ENCODE data around the gene KLK1. TPM values are rescaled to one million over a fixed set of nuclear protein-coding genes. Genes with fewer than 3 reads are reported as not detected.
A peak's percentile ranks its signal among the peaks of the same experiment; 100 is the strongest.
"Not testable (repeated sequence)": the region's sequence is repeated elsewhere in the genome, so short reads cannot be mapped to it uniquely, and the experiment has no call there.

KLK1 gene
- total and polyA plus RNA-seq, 3 donors from 2014 or later = 0.43 to 2.7 (median 1.2) TPM

- no peaks in the 10 kb centered on the region for H3K9me3 ChIP-seq
- peak overlapping the region in 1 of 2 donors; percentile 3 for H3K4me3 ChIP-seq
- H3K36me3 ChIP-seq (ENCODE audit: low read depth, missing control alignments) = no peaks in the 10 kb centered on the region
- 39 to 45% methylated on average over 2 of the region's 2 CpGs for WGBS, 2 donors
- no peak overlapping the region for H3K27ac ChIP-seq
- intact Hi-C loops (cut with DNase I; ENCODE audit: low total_unique reads) = no loop called here
- H3K4me1 ChIP-seq = no peaks in the 10 kb centered on the region
- no peaks in the 10 kb centered on the region for H3K27me3 ChIP-seq
- DNase-seq = no peak
- TF ChIP-seq, protein P1, sequence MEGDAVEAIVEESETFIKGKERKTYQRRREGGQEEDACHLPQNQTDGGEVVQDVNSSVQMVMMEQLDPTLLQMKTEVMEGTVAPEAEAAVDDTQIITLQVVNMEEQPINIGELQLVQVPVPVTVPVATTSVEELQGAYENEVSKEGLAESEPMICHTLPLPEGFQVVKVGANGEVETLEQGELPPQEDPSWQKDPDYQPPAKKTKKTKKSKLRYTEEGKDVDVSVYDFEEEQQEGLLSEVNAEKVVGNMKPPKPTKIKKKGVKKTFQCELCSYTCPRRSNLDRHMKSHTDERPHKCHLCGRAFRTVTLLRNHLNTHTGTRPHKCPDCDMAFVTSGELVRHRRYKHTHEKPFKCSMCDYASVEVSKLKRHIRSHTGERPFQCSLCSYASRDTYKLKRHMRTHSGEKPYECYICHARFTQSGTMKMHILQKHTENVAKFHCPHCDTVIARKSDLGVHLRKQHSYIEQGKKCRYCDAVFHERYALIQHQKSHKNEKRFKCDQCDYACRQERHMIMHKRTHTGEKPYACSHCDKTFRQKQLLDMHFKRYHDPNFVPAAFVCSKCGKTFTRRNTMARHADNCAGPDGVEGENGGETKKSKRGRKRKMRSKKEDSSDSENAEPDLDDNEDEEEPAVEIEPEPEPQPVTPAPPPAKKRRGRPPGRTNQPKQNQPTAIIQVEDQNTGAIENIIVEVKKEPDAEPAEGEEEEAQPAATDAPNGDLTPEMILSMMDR (IDR thresholded peaks at IDR 0.05) = no peak
- no peak for TF ChIP-seq POLR2A (IDR thresholded peaks at IDR 0.05)
Observed at GRCh38 chr19:50772476-50772875, 51.1 kb downstream of the KLK1 start.

- TF ChIP-seq, protein P1 (IDR thresholded peaks at IDR 0.05) = no peak
- TF ChIP-seq POLR2A (IDR thresholded peaks at IDR 0.05) = no peak
- Histone ChIP-seq H3K27ac (no peak overlapping the region), H3K36me3 (ENCODE audit: low read depth, missing control alignments) (no peaks in the 10 kb centered on the region), H3K4me1 (no peaks in the 10 kb centered on the region), H3K4me3 (no peak overlapping the region), H3K9me3 (no peaks in the 10 kb centered on the region), H3K27me3 (no peaks in the 10 kb centered on the region)
- intact Hi-C loops (cut with DNase I; ENCODE audit: low total_unique reads) = no loop called here
- no peak for DNase-seq
- WGBS, 2 donors = 51 to 59% methylated on average over 13 of the region's 13 CpGs
Observed at GRCh38 chr19:50770888-50771287, 52.7 kb downstream of the KLK1 start.

DNA sequence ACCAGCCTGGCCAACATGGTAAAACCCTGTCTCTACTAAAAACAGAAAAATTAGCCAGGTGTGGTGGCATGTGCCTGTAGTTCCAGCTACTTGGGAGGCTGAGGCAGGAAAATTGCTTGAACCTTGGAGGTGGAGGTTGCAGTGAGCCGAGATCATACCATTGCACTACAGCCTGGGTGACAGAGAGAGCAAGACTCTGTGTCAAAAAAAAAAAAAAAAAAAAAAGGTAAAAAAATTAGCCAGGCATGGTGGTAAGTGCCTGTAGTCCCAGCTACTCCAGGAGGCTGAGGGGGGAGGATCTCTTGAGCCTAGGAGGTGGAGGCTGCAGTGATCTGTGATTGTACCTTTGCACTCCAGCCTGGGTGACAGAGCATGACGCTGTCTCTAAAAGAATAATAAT, 53.4 kb downstream of the KLK1 start, which contains the start of gene GPR32:
Gene GPR32 (plus strand): TSS at position 301 of the 400 bp plus-strand sequence. CDS start 137 bp downstream, outside the sequence.
- DNase-seq; H3K27ac ChIP-seq; H3K36me3 ChIP-seq (ENCODE audit: low read depth, missing control alignments); intact Hi-C loops (cut with DNase I; ENCODE audit: low total_unique reads); H3K4me3 ChIP-seq; H3K27me3 ChIP-seq; H3K4me1 ChIP-seq; H3K9me3 ChIP-seq: not testable (repeated sequence)
- 81% methylated on average over 2 of the region's 2 CpGs for WGBS, 2 donors

Small RNAs within 50 kb of the gene (small RNA-seq; reads per million reads assigned to genes)
- gene SNORD88A (280 to 343 reads per million in 2 donors), gene SNORD88B (0 reads per million in 2 donors), gene SNORD88C (0 reads per million in 2 donors)

Other genes starting within 250 kb of the KLK1 start
- gene SYT3, start 183.9 kb downstream of the KLK1 start, total RNA-seq = 1 to 10 TPM; 2.5 to 5.5 TPM
- gene SYT3, start 183.9 kb downstream of the KLK1 start, polyA plus RNA-seq (ENCODE audit: insufficient read depth, low read depth, low replicate concordance) = 3.3 TPM
- gene C19orf81, start 174.3 kb downstream of the KLK1 start, total RNA-seq = 10 to 100 TPM in 1 of 2 donors, 1 to 10 TPM in 1; 5.4 to 10.2 TPM
- 11.7 TPM for gene C19orf81, start 174.3 kb downstream of the KLK1 start, polyA plus RNA-seq (ENCODE audit: insufficient read depth, low read depth, low replicate concordance)
- 1 to 10 TPM; 4.5 to 5.4 TPM for gene SHANK1, start 104.0 kb downstream of the KLK1 start, total RNA-seq
- gene SHANK1, start 104.0 kb downstream of the KLK1 start, polyA plus RNA-seq (ENCODE audit: insufficient read depth, low read depth, low replicate concordance) = 4.1 TPM
- 10 to 100 TPM; 14.3 to 20.6 TPM for gene CLEC11A, start 100.4 kb downstream of the KLK1 start, total RNA-seq
- 16.9 TPM for gene CLEC11A, start 100.4 kb downstream of the KLK1 start, polyA plus RNA-seq (ENCODE audit: insufficient read depth, low read depth, low replicate concordance)
- gene GPR32, start 53.3 kb downstream of the KLK1 start, total RNA-seq = not detected
- gene GPR32, start 53.3 kb downstream of the KLK1 start, polyA plus RNA-seq (ENCODE audit: insufficient read depth, low read depth, low replicate concordance) = not detected
- gene ACP4, start 33.4 kb downstream of the KLK1 start, total RNA-seq = 1 to 10 TPM in 1 of 2 donors, under 1 TPM in 1; 0.43 to 1.9 TPM
- gene ACP4, start 33.4 kb downstream of the KLK1 start, polyA plus RNA-seq (ENCODE audit: insufficient read depth, low read depth, low replicate concordance) = 4.0 TPM
- 1 to 10 TPM; 5.5 to 9.0 TPM for gene KLK15, start 9.8 kb upstream of the KLK1 start, total RNA-seq
- 7.4 TPM for gene KLK15, start 9.8 kb upstream of the KLK1 start, polyA plus RNA-seq (ENCODE audit: insufficient read depth, low read depth, low replicate concordance)
- gene KLK3, start 31.1 kb upstream of the KLK1 start, total RNA-seq = under 1 TPM; 0.63 to 0.81 TPM
- gene KLK3, start 31.1 kb upstream of the KLK1 start, polyA plus RNA-seq (ENCODE audit: insufficient read depth, low read depth, low replicate concordance) = 1.3 TPM
- gene KLK2, start 49.7 kb upstream of the KLK1 start, total RNA-seq = 10 to 100 TPM; 19.3 to 38.3 TPM
- gene KLK2, start 49.7 kb upstream of the KLK1 start, polyA plus RNA-seq (ENCODE audit: insufficient read depth, low read depth, low replicate concordance) = 30.7 TPM
- under 1 TPM; 0.31 to 0.55 TPM for gene KLK4, start 87.6 kb upstream of the KLK1 start, total RNA-seq
- gene KLK4, start 87.6 kb upstream of the KLK1 start, polyA plus RNA-seq (ENCODE audit: insufficient read depth, low read depth, low replicate concordance) = 2.9 TPM
- gene KLK5, start 129.3 kb upstream of the KLK1 start, total RNA-seq = 10 to 100 TPM in 1 of 2 donors, 1 to 10 TPM in 1; 5.6 to 13.9 TPM
- 25.4 TPM for gene KLK5, start 129.3 kb upstream of the KLK1 start, polyA plus RNA-seq (ENCODE audit: insufficient read depth, low read depth, low replicate concordance)
- under 1 TPM; 0.37 to 0.71 TPM for gene KLK6, start 145.8 kb upstream of the KLK1 start, total RNA-seq
- gene KLK6, start 145.8 kb upstream of the KLK1 start, polyA plus RNA-seq (ENCODE audit: insufficient read depth, low read depth, low replicate concordance) = 0.63 TPM
- gene KLK7, start 160.1 kb upstream of the KLK1 start, total RNA-seq = under 1 TPM; 0.71 to 0.93 TPM
- gene KLK7, start 160.1 kb upstream of the KLK1 start, polyA plus RNA-seq (ENCODE audit: insufficient read depth, low read depth, low replicate concordance) = 0.45 TPM
- gene KLK8, start 177.8 kb upstream of the KLK1 start, total RNA-seq = 1 to 10 TPM; 2.7 to 2.9 TPM
- gene KLK8, start 177.8 kb upstream of the KLK1 start, polyA plus RNA-seq (ENCODE audit: insufficient read depth, low read depth, low replicate concordance) = 4.9 TPM
- gene KLK10, start 195.9 kb upstream of the KLK1 start, total RNA-seq = 10 to 100 TPM in 1 of 2 donors, 1 to 10 TPM in 1; 9.2 to 15.7 TPM
- 15.6 TPM for gene KLK10, start 195.9 kb upstream of the KLK1 start, polyA plus RNA-seq (ENCODE audit: insufficient read depth, low read depth, low replicate concordance)
- gene KLK11, start 202.8 kb upstream of the KLK1 start, total RNA-seq = 10 to 100 TPM; 16.8 to 46.3 TPM
- 41.1 TPM for gene KLK11, start 202.8 kb upstream of the KLK1 start, polyA plus RNA-seq (ENCODE audit: insufficient read depth, low read depth, low replicate concordance)
- under 1 TPM in 1 of 2 donors, not detected in 1; 0.47 TPM for gene KLK12, start 211.2 kb upstream of the KLK1 start, total RNA-seq
- 1.3 TPM for gene KLK12, start 211.2 kb upstream of the KLK1 start, polyA plus RNA-seq (ENCODE audit: insufficient read depth, low read depth, low replicate concordance)
- 1 to 10 TPM; 3.7 to 7.8 TPM for gene KLK13, start 241.3 kb upstream of the KLK1 start, total RNA-seq
- 13.0 TPM for gene KLK13, start 241.3 kb upstream of the KLK1 start, polyA plus RNA-seq (ENCODE audit: insufficient read depth, low read depth, low replicate concordance)